ENCODE results near the gene RUNX2.

RUNX2 gene

GRCh38 chr6:45685076-45685475 lies 356.9 kb downstream of the RUNX2 start:
- H3K36me3 ChIP-seq (ENCODE audit: control insufficient read depth, insufficient read depth, low read length) = no peaks in the 10 kb centered on the region

DNA sequence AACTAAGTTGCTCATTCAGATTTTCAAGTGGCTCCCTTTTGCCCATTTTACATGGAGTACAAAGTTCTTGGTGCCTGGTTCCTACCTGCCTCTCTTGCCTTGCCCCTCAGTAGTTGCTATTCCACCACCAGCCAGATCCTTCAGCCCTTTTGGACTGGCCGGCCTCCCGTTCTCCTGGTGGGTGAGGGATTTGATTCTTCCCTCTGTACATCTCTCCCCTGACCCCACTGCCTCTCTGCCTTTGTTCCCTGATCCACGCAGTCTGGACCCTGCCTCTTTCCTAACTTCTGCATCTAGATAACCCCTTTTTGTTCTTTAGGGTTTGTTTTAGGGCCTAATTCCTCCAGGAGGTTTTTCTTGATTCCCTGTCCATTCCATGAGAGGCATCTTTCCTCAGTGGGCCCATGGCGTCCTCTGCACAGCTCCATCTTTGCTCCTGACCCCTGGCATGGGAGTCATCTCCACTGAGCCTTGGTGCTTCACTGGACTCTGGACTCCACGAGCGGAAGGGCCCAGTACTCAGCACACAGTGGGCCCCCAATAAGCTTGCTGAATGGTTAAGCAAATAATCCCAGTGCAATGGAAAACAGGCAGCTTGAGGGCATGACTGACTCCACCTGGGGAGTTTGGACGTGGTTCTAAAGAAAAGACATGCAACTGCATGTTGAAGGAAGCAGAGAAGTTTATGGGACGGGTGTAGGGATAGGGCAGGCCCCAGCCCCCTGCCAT lies 358.9 kb downstream of the RUNX2 start:
- H3K27ac ChIP-seq (ENCODE audit: low read depth, low read length) = no peak overlapping the region
- no peak overlapping the region for H3K9ac ChIP-seq (ENCODE audit: low read length)
- H3K27me3 ChIP-seq (ENCODE audit: control insufficient read depth, insufficient read depth, low read length) = no peaks in the 10 kb centered on the region
- H3K9me3 ChIP-seq (ENCODE audit: control insufficient read depth, insufficient read depth, low read depth, low read length) = peaks cover 3% of the 10 kb centered on the region
- no peaks in the 10 kb centered on the region for H3K36me3 ChIP-seq (ENCODE audit: control insufficient read depth, insufficient read depth, low read length)
- H3K4me3 ChIP-seq (ENCODE audit: low read depth, low read length) = no peak overlapping the region
- no peaks in the 10 kb centered on the region for H3K4me1 ChIP-seq (ENCODE audit: control insufficient read depth, insufficient read depth, low read length)

More at GRCh38 chr6:45685076-45685475, 356.9 kb downstream of the RUNX2 start:
- no peaks in the 10 kb centered on the region for H3K27me3 ChIP-seq (ENCODE audit: control insufficient read depth, insufficient read depth, low read length)
- no peak overlapping the region for H3K9ac ChIP-seq (ENCODE audit: low read length)
- no peaks in the 10 kb centered on the region for H3K4me1 ChIP-seq (ENCODE audit: control insufficient read depth, insufficient read depth, low read length)
- no peak overlapping the region for H3K27ac ChIP-seq (ENCODE audit: low read depth, low read length)
- H3K4me3 ChIP-seq (ENCODE audit: low read depth, low read length) = no peak overlapping the region
- H3K9me3 ChIP-seq (ENCODE audit: control insufficient read depth, insufficient read depth, low read depth, low read length) = peaks cover 10% of the 10 kb centered on the region

DNA sequence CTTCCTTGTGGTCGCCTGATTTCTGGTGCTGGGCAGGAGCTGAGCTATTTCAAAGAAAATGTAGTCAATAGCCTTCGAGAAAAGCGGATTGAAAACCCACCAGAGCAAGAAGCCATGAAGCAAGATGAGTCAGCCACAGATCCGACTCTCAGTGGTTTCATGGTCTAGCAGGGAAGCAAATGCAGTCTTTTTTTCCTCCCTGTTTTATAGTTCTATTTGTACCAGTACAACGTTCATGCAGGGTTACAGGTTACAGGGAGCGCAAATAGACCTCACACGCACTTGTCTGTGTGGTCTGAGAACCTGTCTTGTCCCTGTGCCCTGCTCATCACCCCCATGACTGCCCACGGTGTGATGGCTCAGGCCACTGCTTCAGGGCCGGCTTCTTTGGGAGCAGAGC lies 359.4 kb downstream of the RUNX2 start:
- H3K9me3 ChIP-seq (ENCODE audit: control insufficient read depth, insufficient read depth, low read depth, low read length) = no peaks in the 10 kb centered on the region
- no peak overlapping the region for H3K27ac ChIP-seq (ENCODE audit: low read depth, low read length)
- H3K9ac ChIP-seq (ENCODE audit: low read length) = no peak overlapping the region

GRCh38 chr6:45688180-45688579 lies 360.1 kb downstream of the RUNX2 start:
- H3K4me1 ChIP-seq (ENCODE audit: control insufficient read depth, insufficient read depth, low read length) = no peaks in the 10 kb centered on the region
- no peak overlapping the region for H3K9ac ChIP-seq (ENCODE audit: low read length)
- no peak overlapping the region for H3K27ac ChIP-seq (ENCODE audit: low read depth, low read length)
- no peaks in the 10 kb centered on the region for H3K9me3 ChIP-seq (ENCODE audit: control insufficient read depth, insufficient read depth, low read depth, low read length)
- H3K27me3 ChIP-seq (ENCODE audit: control insufficient read depth, insufficient read depth, low read length) = no peaks in the 10 kb centered on the region
- no peak overlapping the region for H3K4me3 ChIP-seq (ENCODE audit: low read depth, low read length)
- no peaks in the 10 kb centered on the region for H3K36me3 ChIP-seq (ENCODE audit: control insufficient read depth, insufficient read depth, low read length)

More for the DNA sequence above, 359.4 kb downstream of the RUNX2 start:
- Histone ChIP-seq H3K36me3 (ENCODE audit: control insufficient read depth, insufficient read depth, low read length) (no peaks in the 10 kb centered on the region), H3K4me1 (ENCODE audit: control insufficient read depth, insufficient read depth, low read length) (no peaks in the 10 kb centered on the region), H3K4me3 (ENCODE audit: low read depth, low read length) (no peak overlapping the region), H3K27me3 (ENCODE audit: control insufficient read depth, insufficient read depth, low read length) (no peaks in the 10 kb centered on the region)

- H3K27ac ChIP-seq (ENCODE audit: low read depth, low read length) = no peak overlapping the region
- no peaks in the 10 kb centered on the region for H3K4me1 ChIP-seq (ENCODE audit: control insufficient read depth, insufficient read depth, low read length)
- H3K9ac ChIP-seq (ENCODE audit: low read length) = no peak overlapping the region
- H3K36me3 ChIP-seq (ENCODE audit: control insufficient read depth, insufficient read depth, low read length) = no peaks in the 10 kb centered on the region
- no peak overlapping the region for H3K4me3 ChIP-seq (ENCODE audit: low read depth, low read length)
- H3K27me3 ChIP-seq (ENCODE audit: control insufficient read depth, insufficient read depth, low read length) = no peaks in the 10 kb centered on the region
- H3K9me3 ChIP-seq (ENCODE audit: control insufficient read depth, insufficient read depth, low read depth, low read length) = no peaks in the 10 kb centered on the region
Measured at GRCh38 chr6:45689926-45690615, 361.9 kb downstream of the RUNX2 start.

DNA sequence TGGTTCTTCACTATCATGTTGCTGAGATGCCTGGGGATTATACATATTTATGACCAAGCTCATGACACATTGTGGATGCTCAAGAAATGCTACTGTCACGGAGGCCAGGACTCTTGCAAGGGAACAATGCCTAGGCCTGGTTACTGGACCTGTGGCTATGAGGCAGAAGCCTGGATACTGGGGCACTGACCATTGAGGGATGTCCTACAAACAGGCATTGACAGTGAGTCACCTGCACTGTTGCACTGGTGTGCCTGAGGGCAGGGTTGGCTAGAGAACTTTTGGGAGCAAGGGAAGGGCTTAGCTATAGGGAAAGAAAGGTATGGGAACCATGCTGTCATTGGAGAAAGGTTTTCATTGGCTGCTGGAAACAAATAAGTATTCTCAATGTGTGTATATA lies 362.7 kb downstream of the RUNX2 start:
- H3K9me3 ChIP-seq (ENCODE audit: control insufficient read depth, insufficient read depth, low read depth, low read length) = no peaks in the 10 kb centered on the region
- no peak overlapping the region for H3K4me3 ChIP-seq (ENCODE audit: low read depth, low read length)
- H3K27ac ChIP-seq (ENCODE audit: low read depth, low read length) = no peak overlapping the region
- no peaks in the 10 kb centered on the region for H3K36me3 ChIP-seq (ENCODE audit: control insufficient read depth, insufficient read depth, low read length)
- no peaks in the 10 kb centered on the region for H3K4me1 ChIP-seq (ENCODE audit: control insufficient read depth, insufficient read depth, low read length)
- no peak overlapping the region for H3K9ac ChIP-seq (ENCODE audit: low read length)
- H3K27me3 ChIP-seq (ENCODE audit: control insufficient read depth, insufficient read depth, low read length) = no peaks in the 10 kb centered on the region

GRCh38 chr6:45691426-45691825 lies 363.3 kb downstream of the RUNX2 start:
- no peak overlapping the region for H3K4me3 ChIP-seq (ENCODE audit: low read depth, low read length)
- H3K27me3 ChIP-seq (ENCODE audit: control insufficient read depth, insufficient read depth, low read length) = no peaks in the 10 kb centered on the region
- no peaks in the 10 kb centered on the region for H3K36me3 ChIP-seq (ENCODE audit: control insufficient read depth, insufficient read depth, low read length)
- H3K4me1 ChIP-seq (ENCODE audit: control insufficient read depth, insufficient read depth, low read length) = no peaks in the 10 kb centered on the region
- H3K9ac ChIP-seq (ENCODE audit: low read length) = no peak overlapping the region
- H3K9me3 ChIP-seq (ENCODE audit: control insufficient read depth, insufficient read depth, low read depth, low read length) = no peaks in the 10 kb centered on the region
- H3K27ac ChIP-seq (ENCODE audit: low read depth, low read length) = no peak overlapping the region

GRCh38 chr6:45692021-45692420 lies 363.9 kb downstream of the RUNX2 start:
- Histone ChIP-seq H3K4me3 (ENCODE audit: low read depth, low read length) (no peak overlapping the region), H3K27me3 (ENCODE audit: control insufficient read depth, insufficient read depth, low read length) (no peaks in the 10 kb centered on the region), H3K4me1 (ENCODE audit: control insufficient read depth, insufficient read depth, low read length) (no peaks in the 10 kb centered on the region)

DNA sequence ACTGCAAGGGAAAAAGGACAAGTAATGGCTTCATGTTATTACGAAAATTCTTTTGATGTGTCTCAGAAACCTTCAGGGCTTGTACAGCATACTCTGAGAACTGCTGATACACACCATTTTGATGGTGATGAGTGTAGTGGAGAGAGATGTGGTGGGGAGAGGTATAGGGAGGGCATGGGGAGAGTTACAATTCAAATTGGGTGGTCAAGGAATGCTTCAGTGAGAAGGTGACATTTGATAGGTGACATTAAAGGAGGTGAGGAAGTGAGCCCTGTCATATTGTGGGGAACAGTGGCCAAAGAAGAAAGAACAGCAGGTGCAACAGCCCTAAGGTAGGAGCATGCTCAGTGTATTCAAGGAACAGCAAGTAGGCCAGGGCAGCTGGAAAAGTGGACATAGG lies 368.6 kb downstream of the RUNX2 start:
- H3K27me3 ChIP-seq (ENCODE audit: control insufficient read depth, insufficient read depth, low read length) = no peaks in the 10 kb centered on the region
- H3K27ac ChIP-seq (ENCODE audit: low read depth, low read length) = no peak overlapping the region
- H3K4me1 ChIP-seq (ENCODE audit: control insufficient read depth, insufficient read depth, low read length) = no peaks in the 10 kb centered on the region

More at GRCh38 chr6:45692021-45692420, 363.9 kb downstream of the RUNX2 start:
- no peak overlapping the region for H3K27ac ChIP-seq (ENCODE audit: low read depth, low read length)
- H3K9ac ChIP-seq (ENCODE audit: low read length) = no peak overlapping the region
- H3K36me3 ChIP-seq (ENCODE audit: control insufficient read depth, insufficient read depth, low read length) = no peaks in the 10 kb centered on the region
- no peaks in the 10 kb centered on the region for H3K9me3 ChIP-seq (ENCODE audit: control insufficient read depth, insufficient read depth, low read depth, low read length)

DNA sequence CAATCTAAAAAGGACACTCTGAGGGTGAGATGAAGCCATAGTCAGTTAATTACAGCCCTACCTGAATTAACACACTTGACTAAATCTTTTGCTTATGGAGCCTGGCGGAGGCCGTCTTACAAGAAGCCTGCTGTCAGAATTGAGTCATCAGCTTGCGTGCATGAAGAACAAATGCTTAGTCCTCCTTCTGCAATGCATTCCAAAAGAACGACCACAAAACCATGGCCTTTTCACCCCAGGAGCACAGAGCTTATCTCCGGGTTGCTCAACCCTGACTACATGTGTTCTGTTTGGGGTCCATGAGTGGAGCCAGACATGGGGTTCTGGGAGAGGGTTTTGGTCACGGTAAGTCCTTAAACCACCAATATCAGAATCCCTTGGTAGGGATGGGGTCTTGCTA lies 369.5 kb downstream of the RUNX2 start:
- Histone ChIP-seq H3K9me3 (ENCODE audit: control insufficient read depth, insufficient read depth, low read depth, low read length) (no peaks in the 10 kb centered on the region), H3K4me3 (ENCODE audit: low read depth, low read length) (no peak overlapping the region), H3K27me3 (ENCODE audit: control insufficient read depth, insufficient read depth, low read length) (no peaks in the 10 kb centered on the region), H3K9ac (ENCODE audit: low read length) (no peak overlapping the region), H3K4me1 (ENCODE audit: control insufficient read depth, insufficient read depth, low read length) (no peaks in the 10 kb centered on the region), H3K27ac (ENCODE audit: low read depth, low read length) (no peak overlapping the region), H3K36me3 (ENCODE audit: control insufficient read depth, insufficient read depth, low read length) (no peaks in the 10 kb centered on the region)

More for the DNA sequence above, 368.6 kb downstream of the RUNX2 start:
- H3K9me3 ChIP-seq (ENCODE audit: control insufficient read depth, insufficient read depth, low read depth, low read length) = no peaks in the 10 kb centered on the region
- no peak overlapping the region for H3K9ac ChIP-seq (ENCODE audit: low read length)
- H3K4me3 ChIP-seq (ENCODE audit: low read depth, low read length) = no peak overlapping the region
- H3K36me3 ChIP-seq (ENCODE audit: control insufficient read depth, insufficient read depth, low read length) = no peaks in the 10 kb centered on the region

- Histone ChIP-seq H3K4me3 (ENCODE audit: low read depth, low read length) (no peak overlapping the region), H3K9me3 (ENCODE audit: control insufficient read depth, insufficient read depth, low read depth, low read length) (no peaks in the 10 kb centered on the region), H3K4me1 (ENCODE audit: control insufficient read depth, insufficient read depth, low read length) (no peaks in the 10 kb centered on the region), H3K9ac (ENCODE audit: low read length) (no peak overlapping the region), H3K27ac (ENCODE audit: low read depth, low read length) (no peak overlapping the region), H3K36me3 (ENCODE audit: control insufficient read depth, insufficient read depth, low read length) (no peaks in the 10 kb centered on the region), H3K27me3 (ENCODE audit: control insufficient read depth, insufficient read depth, low read length) (no peaks in the 10 kb centered on the region)
Measured at GRCh38 chr6:45698046-45698445, 369.9 kb downstream of the RUNX2 start.

Data from HUES6 (cell line).